ENCODE data around the gene MED31. TPM values are rescaled to one million over a fixed set of nuclear protein-coding genes. Genes with fewer than 3 reads are reported as not detected.
A peak's percentile ranks its signal among the peaks of the same experiment; 100 is the strongest.

MED31 gene
- total and polyA plus RNA-seq, 2 of the 13 experiments (the other 11 are each of a cell fraction or from before 2014, with no cell fraction given) = 19.0 to 20.9 TPM

DNA sequence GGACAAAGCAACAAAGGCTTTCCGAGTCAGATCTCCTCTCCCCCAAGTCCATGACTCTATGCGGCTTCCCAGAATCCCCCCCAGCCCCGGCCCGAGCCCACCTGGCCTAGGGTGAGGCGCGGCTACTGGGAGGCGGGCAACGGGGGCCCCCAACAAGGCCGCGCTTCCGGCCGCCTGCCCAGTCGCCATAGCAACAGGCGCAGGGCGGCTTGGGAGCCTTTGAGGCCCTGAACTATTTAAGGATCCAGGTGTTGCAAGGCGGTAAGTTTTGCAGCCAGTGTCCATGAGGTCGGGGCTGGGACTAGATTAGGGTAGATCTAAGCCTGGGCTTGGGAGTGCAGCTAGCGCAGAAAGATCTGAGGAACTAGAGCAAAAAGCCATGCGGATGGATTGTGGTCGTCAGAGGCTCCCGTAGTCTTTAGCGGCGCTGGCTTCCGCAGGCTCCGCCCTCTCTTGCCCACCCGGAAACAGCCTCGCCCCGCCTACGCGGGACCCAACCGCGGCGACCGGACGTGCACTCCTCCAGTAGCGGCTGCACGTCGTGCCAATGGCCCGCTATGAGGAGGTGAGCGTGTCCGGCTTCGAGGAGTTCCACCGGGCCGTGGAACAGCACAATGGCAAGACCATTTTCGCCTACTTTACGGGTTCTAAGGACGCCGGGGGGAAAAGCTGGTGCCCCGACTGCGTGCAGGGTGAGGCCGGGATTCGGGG is 10.7 kb downstream of the MED31 start, which contains the start of the genes KIAA0753 and TXNDC17 (continued):
- TF ChIP-seq, protein P1, sequence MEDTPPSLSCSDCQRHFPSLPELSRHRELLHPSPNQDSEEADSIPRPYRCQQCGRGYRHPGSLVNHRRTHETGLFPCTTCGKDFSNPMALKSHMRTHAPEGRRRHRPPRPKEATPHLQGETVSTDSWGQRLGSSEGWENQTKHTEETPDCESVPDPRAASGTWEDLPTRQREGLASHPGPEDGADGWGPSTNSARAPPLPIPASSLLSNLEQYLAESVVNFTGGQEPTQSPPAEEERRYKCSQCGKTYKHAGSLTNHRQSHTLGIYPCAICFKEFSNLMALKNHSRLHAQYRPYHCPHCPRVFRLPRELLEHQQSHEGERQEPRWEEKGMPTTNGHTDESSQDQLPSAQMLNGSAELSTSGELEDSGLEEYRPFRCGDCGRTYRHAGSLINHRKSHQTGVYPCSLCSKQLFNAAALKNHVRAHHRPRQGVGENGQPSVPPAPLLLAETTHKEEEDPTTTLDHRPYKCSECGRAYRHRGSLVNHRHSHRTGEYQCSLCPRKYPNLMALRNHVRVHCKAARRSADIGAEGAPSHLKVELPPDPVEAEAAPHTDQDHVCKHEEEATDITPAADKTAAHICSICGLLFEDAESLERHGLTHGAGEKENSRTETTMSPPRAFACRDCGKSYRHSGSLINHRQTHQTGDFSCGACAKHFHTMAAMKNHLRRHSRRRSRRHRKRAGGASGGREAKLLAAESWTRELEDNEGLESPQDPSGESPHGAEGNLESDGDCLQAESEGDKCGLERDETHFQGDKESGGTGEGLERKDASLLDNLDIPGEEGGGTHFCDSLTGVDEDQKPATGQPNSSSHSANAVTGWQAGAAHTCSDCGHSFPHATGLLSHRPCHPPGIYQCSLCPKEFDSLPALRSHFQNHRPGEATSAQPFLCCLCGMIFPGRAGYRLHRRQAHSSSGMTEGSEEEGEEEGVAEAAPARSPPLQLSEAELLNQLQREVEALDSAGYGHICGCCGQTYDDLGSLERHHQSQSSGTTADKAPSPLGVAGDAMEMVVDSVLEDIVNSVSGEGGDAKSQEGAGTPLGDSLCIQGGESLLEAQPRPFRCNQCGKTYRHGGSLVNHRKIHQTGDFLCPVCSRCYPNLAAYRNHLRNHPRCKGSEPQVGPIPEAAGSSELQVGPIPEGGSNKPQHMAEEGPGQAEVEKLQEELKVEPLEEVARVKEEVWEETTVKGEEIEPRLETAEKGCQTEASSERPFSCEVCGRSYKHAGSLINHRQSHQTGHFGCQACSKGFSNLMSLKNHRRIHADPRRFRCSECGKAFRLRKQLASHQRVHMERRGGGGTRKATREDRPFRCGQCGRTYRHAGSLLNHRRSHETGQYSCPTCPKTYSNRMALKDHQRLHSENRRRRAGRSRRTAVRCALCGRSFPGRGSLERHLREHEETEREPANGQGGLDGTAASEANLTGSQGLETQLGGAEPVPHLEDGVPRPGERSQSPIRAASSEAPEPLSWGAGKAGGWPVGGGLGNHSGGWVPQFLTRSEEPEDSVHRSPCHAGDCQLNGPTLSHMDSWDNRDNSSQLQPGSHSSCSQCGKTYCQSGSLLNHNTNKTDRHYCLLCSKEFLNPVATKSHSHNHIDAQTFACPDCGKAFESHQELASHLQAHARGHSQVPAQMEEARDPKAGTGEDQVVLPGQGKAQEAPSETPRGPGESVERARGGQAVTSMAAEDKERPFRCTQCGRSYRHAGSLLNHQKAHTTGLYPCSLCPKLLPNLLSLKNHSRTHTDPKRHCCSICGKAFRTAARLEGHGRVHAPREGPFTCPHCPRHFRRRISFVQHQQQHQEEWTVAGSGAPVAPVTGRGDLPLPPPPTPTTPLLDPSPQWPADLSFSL (CRISPR knock-in tag; IDR thresholded peaks at IDR 0.05) = no peak
- TF ChIP-seq ZFP37 (CRISPR knock-in tag; IDR thresholded peaks at IDR 0.05; ENCODE audit: borderline replicate concordance) = no peak
- peak; percentile 86 for TF ChIP-seq ZSCAN25 (CRISPR knock-in tag; IDR thresholded peaks at IDR 0.05)
- TF ChIP-seq SETDB1 (CRISPR knock-in tag; IDR thresholded peaks at IDR 0.05; ENCODE audit: borderline replicate concordance) = no peak
- TF ChIP-seq, protein P2, sequence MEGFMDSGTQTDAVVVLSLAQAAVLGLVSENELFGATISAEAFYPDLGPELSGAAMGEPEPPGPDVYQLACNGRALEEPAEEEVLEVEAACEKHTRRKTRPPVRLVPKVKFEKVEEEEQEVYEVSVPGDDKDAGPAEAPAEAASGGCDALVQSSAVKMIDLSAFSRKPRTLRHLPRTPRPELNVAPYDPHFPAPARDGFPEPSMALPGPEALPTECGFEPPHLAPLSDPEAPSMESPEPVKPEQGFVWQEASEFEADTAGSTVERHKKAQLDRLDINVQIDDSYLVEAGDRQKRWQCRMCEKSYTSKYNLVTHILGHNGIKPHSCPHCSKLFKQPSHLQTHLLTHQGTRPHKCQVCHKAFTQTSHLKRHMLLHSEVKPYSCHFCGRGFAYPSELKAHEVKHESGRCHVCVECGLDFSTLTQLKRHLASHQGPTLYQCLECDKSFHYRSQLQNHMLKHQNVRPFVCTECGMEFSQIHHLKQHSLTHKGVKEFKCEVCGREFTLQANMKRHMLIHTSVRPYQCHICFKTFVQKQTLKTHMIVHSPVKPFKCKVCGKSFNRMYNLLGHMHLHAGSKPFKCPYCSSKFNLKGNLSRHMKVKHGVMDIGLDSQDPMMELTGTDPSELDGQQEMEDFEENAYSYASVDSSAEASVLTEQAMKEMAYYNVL (CRISPR knock-in tag; IDR thresholded peaks at IDR 0.05; ENCODE audit: borderline replicate concordance) = no peak; the same call in 1 of the 2 replicates
- no peak for TF ChIP-seq MBNL3 (CRISPR knock-in tag; conservative IDR thresholded peaks at IDR 0.05)
- TF ChIP-seq PAF1 (CRISPR knock-in tag; IDR thresholded peaks at IDR 0.05) = no peak
- peak; percentile 97 for TF ChIP-seq ZFX (CRISPR knock-in tag; IDR thresholded peaks at IDR 0.05; ENCODE audit: low read depth)
- TF ChIP-seq ZFP90 (CRISPR knock-in tag; IDR thresholded peaks at IDR 0.05; ENCODE audit: borderline replicate concordance) = peak; percentile 72
- TF ChIP-seq, protein P3, sequence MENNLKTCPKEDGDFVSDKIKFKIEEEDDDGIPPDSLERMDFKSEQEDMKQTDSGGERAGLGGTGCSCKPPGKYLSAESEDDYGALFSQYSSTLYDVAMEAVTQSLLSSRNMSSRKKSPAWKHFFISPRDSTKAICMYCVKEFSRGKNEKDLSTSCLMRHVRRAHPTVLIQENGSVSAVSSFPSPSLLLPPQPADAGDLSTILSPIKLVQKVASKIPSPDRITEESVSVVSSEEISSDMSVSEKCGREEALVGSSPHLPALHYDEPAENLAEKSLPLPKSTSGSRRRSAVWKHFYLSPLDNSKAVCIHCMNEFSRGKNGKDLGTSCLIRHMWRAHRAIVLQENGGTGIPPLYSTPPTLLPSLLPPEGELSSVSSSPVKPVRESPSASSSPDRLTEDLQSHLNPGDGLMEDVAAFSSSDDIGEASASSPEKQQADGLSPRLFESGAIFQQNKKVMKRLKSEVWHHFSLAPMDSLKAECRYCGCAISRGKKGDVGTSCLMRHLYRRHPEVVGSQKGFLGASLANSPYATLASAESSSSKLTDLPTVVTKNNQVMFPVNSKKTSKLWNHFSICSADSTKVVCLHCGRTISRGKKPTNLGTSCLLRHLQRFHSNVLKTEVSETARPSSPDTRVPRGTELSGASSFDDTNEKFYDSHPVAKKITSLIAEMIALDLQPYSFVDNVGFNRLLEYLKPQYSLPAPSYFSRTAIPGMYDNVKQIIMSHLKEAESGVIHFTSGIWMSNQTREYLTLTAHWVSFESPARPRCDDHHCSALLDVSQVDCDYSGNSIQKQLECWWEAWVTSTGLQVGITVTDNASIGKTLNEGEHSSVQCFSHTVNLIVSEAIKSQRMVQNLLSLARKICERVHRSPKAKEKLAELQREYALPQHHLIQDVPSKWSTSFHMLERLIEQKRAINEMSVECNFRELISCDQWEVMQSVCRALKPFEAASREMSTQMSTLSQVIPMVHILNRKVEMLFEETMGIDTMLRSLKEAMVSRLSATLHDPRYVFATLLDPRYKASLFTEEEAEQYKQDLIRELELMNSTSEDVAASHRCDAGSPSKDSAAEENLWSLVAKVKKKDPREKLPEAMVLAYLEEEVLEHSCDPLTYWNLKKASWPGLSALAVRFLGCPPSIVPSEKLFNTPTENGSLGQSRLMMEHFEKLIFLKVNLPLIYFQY (CRISPR knock-in tag; IDR thresholded peaks at IDR 0.05; ENCODE audit: borderline replicate concordance) = peak; percentile 77; the same call in 1 of the 2 replicates
- TF ChIP-seq, protein P4, sequence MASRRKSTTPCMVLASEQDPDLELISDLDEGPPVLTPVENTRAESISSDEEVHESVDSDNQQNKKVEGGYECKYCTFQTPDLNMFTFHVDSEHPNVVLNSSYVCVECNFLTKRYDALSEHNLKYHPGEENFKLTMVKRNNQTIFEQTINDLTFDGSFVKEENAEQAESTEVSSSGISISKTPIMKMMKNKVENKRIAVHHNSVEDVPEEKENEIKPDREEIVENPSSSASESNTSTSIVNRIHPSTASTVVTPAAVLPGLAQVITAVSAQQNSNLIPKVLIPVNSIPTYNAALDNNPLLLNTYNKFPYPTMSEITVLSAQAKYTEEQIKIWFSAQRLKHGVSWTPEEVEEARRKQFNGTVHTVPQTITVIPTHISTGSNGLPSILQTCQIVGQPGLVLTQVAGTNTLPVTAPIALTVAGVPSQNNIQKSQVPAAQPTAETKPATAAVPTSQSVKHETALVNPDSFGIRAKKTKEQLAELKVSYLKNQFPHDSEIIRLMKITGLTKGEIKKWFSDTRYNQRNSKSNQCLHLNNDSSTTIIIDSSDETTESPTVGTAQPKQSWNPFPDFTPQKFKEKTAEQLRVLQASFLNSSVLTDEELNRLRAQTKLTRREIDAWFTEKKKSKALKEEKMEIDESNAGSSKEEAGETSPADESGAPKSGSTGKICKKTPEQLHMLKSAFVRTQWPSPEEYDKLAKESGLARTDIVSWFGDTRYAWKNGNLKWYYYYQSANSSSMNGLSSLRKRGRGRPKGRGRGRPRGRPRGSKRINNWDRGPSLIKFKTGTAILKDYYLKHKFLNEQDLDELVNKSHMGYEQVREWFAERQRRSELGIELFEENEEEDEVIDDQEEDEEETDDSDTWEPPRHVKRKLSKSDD (CRISPR knock-in tag; IDR thresholded peaks at IDR 0.05; ENCODE audit: low read depth) = peak; percentile 67
- peak; percentile 79; the same call in 1 of the 2 replicates for TF ChIP-seq ZMYM2 (CRISPR knock-in tag; IDR thresholded peaks at IDR 0.05)

Measured in HepG2 (cell line).